ENCODE measurements around the gene RPL15. TPM values are rescaled to one million over a fixed set of nuclear protein-coding genes. Genes with fewer than 3 reads are reported as not detected.

RPL15 gene
- total and polyA plus RNA-seq, 4 donors, result 1,285 to 3,372 (median 2,309) TPM

GRCh38 chr3:23944007-23944783 is 27.3 kb downstream of the RPL15 start:
- peak overlapping the region in 1 of 2 donors; percentile 69 for H3K9ac ChIP-seq (ENCODE audit: insufficient read depth in 1 of 2, low read length in 2 of 2)
- DNase-seq (peak in 2 of 3 donors; percentile 50 to 60), ATAC-seq (ENCODE audit: insufficient read depth, low FRiP score) (no peak)
- H3K4me1 ChIP-seq (ENCODE audit: control insufficient read depth in 5 of 5, insufficient read depth in 5 of 5, low read length in 5 of 5), result peaks cover 0 to 25% (median 14%) of the 10 kb centered on the region in 5 donors
- TF ChIP-seq CTCF (IDR thresholded peaks at IDR 0.05; ENCODE audit: control extremely low read depth, extremely low read depth), result no peak
- no peaks in the 10 kb centered on the region for H3K36me3 ChIP-seq (ENCODE audit: control insufficient read depth in 4 of 4, insufficient read depth in 4 of 4, low read length in 4 of 4)
- H3K27ac ChIP-seq (ENCODE audit: low read depth in 1 of 2, low read length in 1 of 2), result no peak overlapping the region
- no peaks in the 10 kb centered on the region for H3K27me3 ChIP-seq (ENCODE audit: control insufficient read depth in 3 of 3, insufficient read depth in 3 of 3, low read length in 2 of 3)
- 13 to 14% methylated on average over 13 of the region's 13 CpGs for whole genome bisulfite sequencing, 2 donors
- H3K9me3 ChIP-seq (ENCODE audit: control insufficient read depth in 4 of 4, insufficient read depth in 3 of 4, low read length in 3 of 4), result no peaks in the 10 kb centered on the region
- no peak overlapping the region for H3K4me3 ChIP-seq

GRCh38 chr3:23944861-23945662 is 28.1 kb downstream of the RPL15 start, which contains the start of gene NR1D2:
NR1D2 (plus strand) TSS chr3:23945286; CDS start chr3:23945579, 293 bp downstream.
- TF ChIP-seq CTCF (IDR thresholded peaks at IDR 0.05; ENCODE audit: control extremely low read depth, extremely low read depth), result no peak
- peak within 1 kb of the TSS; percentile 84 for H3K4me3 ChIP-seq
- no peaks in the 10 kb centered on the region for H3K27me3 ChIP-seq (ENCODE audit: control insufficient read depth in 3 of 3, insufficient read depth in 3 of 3, low read length in 2 of 3)
- WGBS, 2 donors, result 1% methylated on average over 38 to 87 of the region's 88 CpGs
- ATAC-seq (ENCODE audit: insufficient read depth, low FRiP score) (peak; percentile 66), DNase-seq (peak; percentile 84 to 94 (median 91))
- H3K9me3 ChIP-seq (ENCODE audit: control insufficient read depth in 4 of 4, insufficient read depth in 3 of 4, low read length in 3 of 4), result no peaks in the 10 kb centered on the region
- H3K27ac ChIP-seq (ENCODE audit: low read depth in 1 of 2, low read length in 1 of 2), result peak within 1 kb of the TSS; percentile 94 to 98
- H3K36me3 ChIP-seq (ENCODE audit: control insufficient read depth in 4 of 4, insufficient read depth in 4 of 4, low read length in 4 of 4), result no peaks in the 10 kb centered on the region
- peak within 1 kb of the TSS; percentile 75 to 94 for H3K9ac ChIP-seq (ENCODE audit: insufficient read depth in 1 of 2, low read length in 2 of 2)
- peaks cover 0 to 30% (median 14%) of the 10 kb centered on the region in 5 donors for H3K4me1 ChIP-seq (ENCODE audit: control insufficient read depth in 5 of 5, insufficient read depth in 5 of 5, low read length in 5 of 5)

GRCh38 chr3:23945663-23945912 is 28.7 kb downstream of the RPL15 start:
- DNase-seq (no peak), ATAC-seq (ENCODE audit: insufficient read depth, low FRiP score) (no peak)
- H3K27me3 ChIP-seq (ENCODE audit: control insufficient read depth in 3 of 3, insufficient read depth in 3 of 3, low read length in 2 of 3), result no peaks in the 10 kb centered on the region
- no peak for TF ChIP-seq CTCF (IDR thresholded peaks at IDR 0.05; ENCODE audit: control extremely low read depth, extremely low read depth)
- no peaks in the 10 kb centered on the region for H3K36me3 ChIP-seq (ENCODE audit: control insufficient read depth in 4 of 4, insufficient read depth in 4 of 4, low read length in 4 of 4)
- WGBS, 2 donors, result 1% methylated on average over 21 to 39 of the region's 39 CpGs
- no peaks in the 10 kb centered on the region for H3K9me3 ChIP-seq (ENCODE audit: control insufficient read depth in 4 of 4, insufficient read depth in 3 of 4, low read length in 3 of 4)
- peak overlapping the region; percentile 94 to 98 for H3K27ac ChIP-seq (ENCODE audit: low read depth in 1 of 2, low read length in 1 of 2)
- H3K4me1 ChIP-seq (ENCODE audit: control insufficient read depth in 5 of 5, insufficient read depth in 5 of 5, low read length in 5 of 5), result peaks cover 0 to 32% (median 19%) of the 10 kb centered on the region in 5 donors
- H3K9ac ChIP-seq (ENCODE audit: insufficient read depth in 1 of 2, low read length in 2 of 2), result no peak overlapping the region
- H3K4me3 ChIP-seq, result peak overlapping the region; percentile 82

Data from lung (tissue), 12 donors.